Ovary (tissue), 3 donors: ENCODE data around the gene MPP2.

Experiments used
- CTCF ChIP-seq, 3 donors: fragments of 450-650 bp in 2 of 3; fragments of 200-600 bp in 1 of 3; IDR thresholded peaks; one replicate each; pipeline versions ENCODE4 v1.5.1 to v1.8.0; 2016 to 2022; ENCODE audit warnings: antibody characterized with exemption in 3 of 3, mild to moderate bottlenecking in 1 of 3
- POLR2A ChIP-seq: fragments of 450-650 bp; IDR thresholded peaks from one replicate; pipeline ENCODE4 v1.6.1; 2017; ENCODE audit warnings: antibody characterized with exemption, mild to moderate bottlenecking, moderate library complexity
- donor health status: DM: no; HTN: no; CAD: no.

- no peak for TF ChIP-seq CTCF (IDR thresholded peaks at IDR 0.05)
- TF ChIP-seq POLR2A, result no peak
Measured at GRCh38 chr17:43935926-43936261, 28.6 kb upstream of the MPP2 start.
